Stimulated activated CD8-positive, alpha-beta memory T cell treated with anti-CD3 and anti-CD28 coated beads, Interleukin-12 subunit alpha, Interleukin-12 subunit beta, amount 100 ng/mL, for 1 hour (primary cell): ENCODE data around the gene PSD4.

Experiments used
- DNase-seq: peaks from one replicate; pipeline ENCODE4 v3.0.0-alpha.2; 2020; ENCODE audit warnings: low read depth

The PSD4 gene

DNA sequence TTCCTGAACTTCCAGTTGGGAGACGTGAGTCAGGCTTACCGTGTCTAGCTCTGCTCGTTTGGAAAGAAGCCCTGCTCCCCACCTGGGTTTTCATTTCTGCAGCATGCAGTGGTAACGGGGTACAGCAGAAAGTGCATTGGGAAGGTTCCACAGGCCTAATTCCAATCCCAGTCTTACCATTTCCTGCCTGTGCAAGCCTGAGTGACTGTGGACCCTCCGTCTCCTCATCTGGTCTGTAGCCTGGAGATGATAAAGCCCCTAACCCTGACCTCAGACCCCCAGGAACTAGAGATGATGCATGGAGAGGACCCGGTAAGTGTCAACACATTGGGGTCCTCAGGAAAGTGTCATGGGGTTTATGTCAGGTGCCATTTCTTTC is 5.8 kb upstream of the PSD4 start:
- no peak for DNase-seq

DNA sequence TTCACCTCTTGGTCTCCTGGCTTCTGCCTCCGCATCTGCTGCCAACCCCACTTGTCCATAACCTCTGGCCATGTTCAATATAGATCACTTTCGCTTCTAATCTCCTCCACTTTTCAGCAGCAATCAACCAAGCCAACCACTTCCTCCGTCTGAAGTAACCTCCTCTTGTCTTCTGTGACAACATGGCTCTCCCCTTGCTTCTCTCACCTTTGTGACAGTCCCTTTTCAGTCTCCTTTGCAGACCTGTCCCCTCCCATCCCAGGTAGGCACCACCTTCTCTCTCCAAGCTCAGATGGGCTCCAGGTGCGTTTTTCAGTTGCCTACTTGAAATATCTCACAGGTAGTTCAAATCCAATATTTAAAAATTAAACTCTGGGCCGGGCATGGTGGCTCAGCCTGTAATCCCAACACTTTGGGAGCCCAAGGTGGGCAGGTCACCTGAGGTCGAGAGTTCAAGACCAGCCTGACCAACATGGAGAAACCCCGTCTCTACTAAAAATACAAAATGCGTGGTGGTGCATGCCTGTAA is 4.7 kb upstream of the PSD4 start:
- DNase-seq = no peak

DNA sequence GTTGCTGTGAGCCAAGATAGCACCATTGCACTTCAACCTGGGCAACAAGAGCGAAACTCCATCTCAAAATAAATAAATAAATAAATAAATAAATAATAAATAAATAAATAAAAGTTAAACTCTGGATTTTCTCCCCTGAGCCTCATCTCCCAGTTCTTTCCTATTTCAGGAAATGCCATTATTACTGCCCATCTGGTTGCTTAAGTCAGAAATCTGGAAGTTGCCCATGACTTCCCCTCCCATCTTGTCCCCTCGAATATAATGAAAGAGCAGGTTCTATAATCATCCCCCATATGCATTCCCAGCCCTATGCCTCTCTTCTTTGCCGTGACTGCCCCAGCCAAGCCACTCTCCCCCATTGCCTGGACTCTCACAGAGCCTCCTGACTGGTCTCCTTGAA is 4.2 kb upstream of the PSD4 start:
- DNase-seq = no peak

DNA sequence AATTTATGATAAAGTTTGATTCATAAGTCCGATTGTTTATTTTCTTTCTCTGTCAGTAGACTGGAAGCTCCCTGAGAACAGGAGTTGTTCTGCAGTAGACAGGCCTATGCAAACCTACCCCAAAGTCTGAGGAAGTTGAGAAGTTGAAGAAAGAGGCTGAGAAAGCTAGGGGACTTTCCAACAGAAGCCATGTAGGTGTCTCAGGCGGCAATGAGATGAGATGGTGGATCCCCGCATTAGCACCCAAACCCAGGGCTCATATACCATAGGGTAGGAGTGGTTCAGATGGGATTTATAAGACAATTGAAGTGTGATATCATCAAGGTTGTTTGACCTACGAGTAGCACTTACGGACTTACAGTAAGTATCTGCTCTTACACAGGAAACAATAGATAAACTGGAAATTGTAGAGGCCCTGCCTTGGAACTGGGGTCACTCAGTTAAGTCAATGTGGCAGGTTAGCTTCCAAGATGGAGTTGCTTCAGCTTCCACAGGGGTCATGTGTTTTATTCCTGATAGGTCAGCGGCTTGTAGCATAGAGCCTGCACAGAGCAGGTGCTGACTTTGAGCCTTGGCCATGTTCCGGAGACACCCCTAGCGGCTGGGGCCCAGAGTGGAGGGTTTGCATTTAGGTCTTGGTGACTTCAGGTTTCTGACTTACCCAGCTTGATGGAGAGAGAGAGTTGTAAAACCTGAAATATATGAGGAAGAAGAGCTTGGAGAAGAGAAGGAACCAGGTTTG is 2.3 kb upstream of the PSD4 start:
- no peak for DNase-seq

DNA sequence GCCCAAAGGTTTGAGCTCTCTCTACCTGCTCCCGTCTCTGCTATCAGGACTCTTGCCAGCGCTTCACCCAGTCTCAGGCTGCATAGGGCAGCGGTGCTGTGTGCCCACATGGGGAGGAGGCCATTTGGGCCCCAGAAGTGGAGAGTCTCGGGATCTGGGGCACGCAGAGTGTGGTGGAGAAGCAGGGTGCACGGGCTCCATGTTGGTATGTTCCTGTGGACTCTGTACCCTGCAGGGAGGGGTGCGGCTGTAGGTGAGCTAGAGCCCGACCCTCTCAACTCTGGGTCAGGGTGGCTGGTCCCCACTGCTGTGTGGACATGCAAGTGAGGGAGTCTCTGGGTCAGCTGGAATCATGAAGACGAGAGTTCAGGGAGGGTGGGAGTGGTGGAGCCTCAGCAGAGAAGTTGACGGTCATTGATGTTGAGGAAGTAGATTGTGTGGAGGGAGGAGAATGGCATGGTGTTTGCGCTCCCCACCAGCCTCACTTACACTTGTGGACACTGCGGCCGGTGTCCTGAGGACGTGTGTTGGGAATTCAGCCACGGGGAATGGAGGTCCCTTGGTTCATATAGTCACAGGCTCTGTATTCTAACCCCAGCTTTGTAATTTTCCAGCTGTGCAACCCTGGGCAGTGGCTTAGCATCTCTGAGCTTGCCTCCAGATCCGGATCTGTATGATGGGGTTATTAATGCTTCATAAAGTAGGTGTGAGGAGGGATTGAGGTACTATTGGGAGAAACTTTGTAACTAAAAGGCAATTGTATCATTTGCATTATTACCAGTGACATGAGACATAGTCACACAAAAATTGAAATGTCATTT is 840 bp upstream of the PSD4 start:
- no peak for DNase-seq

DNA sequence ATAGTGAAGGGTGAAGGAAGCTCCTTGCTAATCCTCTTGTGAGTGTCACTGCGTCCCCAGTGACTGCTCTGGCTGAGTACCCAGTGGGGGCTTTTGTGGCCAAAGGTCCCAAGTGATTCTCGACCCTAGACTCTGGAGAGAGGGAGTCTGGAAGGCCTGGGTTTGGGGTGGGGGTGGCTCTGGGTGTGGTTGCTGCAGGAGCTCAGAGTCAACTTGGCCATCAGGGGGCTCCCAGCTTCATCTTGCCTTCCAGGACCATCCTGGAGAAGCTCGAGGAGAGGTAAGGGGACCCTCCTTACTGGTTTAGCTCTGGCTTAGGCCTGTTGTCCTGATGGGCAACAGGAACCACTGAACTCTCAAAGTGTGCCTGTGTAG is 592 bp downstream of the PSD4 start:
- DNase-seq = no peak

DNA sequence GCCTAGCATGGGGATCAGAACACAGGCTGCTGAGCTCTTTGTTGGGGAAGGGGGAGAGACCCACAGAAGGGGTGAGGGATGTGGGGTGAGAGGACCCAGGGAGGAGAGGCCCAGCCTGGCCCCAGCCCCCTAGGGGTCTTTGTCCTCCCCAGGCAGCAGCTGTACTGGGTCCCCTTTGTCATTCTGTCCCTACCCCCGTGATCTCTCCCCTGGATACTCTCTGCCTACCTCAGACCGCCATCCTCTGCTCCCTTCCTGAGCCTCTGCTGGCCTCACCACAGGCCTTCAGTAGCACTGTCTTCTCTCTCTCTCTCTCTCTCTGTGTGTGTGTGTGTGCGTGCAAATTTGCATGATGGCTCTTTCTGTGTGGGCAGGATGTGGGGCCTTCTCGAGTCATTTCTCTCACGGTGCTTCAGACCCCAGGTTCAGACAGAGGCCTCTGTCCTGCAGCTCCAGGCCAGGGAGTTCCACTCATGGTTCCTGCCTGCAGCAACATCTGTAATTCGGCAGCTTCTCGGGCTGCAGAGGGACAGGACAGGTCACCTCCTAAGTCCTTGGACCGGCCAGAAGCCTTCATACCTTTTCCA is 1.4 kb downstream of the PSD4 start:
- DNase-seq = peak; percentile 45

DNA sequence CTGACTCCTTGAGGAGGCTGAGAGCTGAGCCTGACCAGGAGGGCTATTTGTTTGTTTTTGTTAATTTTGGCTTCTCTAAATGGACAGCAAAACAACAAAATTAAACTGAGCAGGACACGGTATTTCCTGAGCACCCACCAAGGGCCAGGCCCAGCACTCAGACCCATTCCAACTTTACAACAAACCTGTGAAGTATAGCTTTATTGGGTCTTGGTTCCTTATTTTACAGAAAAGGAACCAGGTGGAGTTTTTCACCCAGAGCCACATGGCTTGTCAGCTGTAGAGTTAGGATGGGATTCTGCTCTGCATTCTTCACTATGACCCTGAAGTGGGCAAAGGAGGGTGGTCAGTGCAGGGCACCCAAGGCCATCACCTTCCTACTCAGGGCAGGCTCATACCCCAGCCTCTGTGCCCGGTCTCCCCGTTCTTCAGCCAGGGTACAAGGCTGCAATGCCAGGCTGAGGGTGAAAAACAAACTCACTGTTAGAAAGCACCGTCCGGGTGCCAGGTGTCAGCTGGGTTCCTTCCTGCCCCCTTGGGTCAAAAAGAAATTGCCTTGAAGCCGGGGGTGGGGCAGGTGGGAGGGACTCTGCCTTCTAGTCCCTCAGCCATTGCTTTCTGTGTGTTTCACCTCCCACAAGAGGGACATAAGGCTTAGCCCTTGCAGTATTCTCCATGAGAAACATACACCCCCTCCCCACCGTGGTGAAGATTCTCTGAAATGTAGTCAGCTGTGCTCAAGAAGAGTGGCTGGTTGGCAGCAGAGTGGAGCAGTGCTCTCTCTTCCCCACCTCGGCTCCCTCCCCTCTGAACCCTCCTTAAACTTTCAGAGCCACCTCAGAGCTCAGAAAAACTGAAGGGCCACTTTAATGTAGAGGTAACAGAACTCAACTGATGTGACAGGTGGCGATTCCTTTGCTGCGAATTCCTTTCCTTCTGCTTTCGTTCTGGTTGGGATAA is 2.2 kb downstream of the PSD4 start:
- no peak for DNase-seq

DNA sequence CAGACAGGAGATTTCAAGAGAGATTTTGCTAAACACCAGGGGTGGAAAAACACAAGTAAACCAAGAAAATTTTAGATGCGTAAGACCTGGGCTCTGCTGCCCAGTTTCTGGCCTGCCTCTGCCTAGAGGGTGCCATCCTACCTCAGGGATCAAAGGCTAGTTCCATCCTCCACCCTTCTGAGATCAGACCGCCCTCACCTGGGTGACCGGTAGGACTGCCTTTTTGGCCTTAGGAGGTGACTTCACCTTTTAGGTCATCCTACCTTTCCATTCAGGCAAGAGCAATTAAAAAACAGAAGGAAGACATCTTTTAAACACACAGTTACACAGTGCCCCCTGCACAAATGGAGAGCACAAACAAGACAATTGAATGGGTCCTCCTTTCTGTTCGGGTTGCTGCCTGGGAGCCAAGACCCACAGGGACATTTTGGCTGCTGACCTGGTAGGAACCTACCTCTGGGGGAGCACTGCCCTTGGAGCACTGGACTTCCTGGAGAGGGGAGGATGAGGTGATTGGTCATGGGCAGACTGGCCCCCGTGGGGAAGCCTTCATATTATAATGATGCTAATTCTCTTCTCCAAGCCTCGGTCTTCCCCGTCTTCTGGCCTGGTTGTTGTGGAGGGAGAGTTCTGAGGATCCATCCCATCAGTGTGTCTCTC is 3.1 kb downstream of the PSD4 start:
- DNase-seq = no peak

DNA sequence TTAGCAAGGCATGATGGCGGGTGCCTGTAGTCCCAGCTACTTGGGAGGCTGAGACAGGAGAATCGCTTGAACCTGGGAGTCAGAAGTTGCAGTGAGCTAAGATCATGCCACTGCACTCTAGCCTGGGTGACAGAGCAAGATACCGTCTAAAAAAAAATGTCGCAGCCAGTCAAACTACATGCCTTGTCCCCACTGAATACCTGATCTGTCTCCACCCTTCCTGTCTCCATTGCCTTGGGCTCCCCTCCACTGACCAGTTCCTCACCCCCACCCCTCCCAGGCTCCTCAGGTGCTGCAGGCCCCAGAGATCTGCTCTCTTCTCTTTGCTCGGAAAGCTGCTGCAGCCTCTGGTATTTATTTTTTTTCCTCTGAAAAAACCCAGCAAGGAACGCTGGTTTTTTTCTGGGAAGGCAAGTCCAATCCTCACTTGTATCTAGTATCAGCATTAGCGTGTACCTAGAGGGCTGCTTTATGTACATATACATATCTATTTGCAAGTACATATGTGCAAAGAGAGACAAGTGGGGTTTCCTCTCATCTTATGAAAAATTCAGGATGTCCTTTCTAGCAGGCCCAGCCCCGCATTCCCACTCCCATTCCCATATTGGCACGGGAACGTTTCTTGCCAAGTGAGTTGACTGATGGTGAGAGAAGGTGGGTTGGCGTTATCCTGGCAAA is 4.4 kb downstream of the PSD4 start:
- no peak for DNase-seq

DNA sequence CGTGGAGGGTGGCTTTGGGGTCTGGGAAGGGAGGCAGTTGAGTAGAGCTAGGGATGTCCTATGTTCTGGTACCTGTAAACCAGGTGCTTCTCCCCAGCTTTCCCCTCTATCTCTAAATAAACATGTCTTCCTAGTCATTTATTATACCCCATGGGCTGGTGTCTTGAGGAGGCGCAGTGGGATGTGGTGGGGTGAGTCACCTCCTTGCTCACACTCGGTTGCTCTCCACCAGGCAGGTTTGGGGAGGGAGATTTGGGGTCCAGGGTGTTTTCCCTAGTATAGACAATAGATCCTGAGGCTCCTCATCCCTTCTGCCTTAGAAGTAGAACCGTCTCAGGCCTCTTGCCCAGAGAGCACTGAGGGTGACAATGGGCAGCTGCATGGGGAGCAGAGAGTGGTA is 5.1 kb downstream of the PSD4 start:
- no peak for DNase-seq

DNA sequence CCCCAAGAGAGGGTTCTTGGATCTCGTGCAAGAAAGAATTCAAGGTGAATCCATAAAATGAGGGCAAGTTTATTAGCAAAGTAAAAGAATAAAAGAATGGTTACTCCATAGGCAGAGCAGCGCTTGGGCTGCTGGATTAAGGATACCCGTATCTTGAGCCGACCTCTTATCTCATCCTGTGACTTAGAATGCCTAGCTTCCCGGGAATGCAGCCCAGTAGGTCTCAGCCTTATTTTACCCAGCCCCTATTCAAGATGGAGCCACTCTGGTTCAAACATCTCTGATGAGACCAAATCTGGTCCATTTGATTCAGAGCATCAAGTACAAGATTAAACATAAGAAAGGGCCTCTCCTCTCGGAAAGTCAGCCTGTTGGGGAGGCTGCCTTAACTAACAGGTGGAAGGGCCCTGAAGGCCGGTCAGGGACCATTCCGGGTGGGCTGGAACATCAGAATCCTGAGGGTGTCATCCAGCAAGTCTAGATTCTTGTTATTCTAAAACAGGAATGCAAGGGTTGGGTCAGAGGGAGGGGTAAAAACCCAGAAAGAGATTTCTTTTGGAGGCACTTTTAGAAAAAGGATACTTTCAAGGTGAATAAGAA is 5.8 kb downstream of the PSD4 start:
- DNase-seq = no peak

DNA sequence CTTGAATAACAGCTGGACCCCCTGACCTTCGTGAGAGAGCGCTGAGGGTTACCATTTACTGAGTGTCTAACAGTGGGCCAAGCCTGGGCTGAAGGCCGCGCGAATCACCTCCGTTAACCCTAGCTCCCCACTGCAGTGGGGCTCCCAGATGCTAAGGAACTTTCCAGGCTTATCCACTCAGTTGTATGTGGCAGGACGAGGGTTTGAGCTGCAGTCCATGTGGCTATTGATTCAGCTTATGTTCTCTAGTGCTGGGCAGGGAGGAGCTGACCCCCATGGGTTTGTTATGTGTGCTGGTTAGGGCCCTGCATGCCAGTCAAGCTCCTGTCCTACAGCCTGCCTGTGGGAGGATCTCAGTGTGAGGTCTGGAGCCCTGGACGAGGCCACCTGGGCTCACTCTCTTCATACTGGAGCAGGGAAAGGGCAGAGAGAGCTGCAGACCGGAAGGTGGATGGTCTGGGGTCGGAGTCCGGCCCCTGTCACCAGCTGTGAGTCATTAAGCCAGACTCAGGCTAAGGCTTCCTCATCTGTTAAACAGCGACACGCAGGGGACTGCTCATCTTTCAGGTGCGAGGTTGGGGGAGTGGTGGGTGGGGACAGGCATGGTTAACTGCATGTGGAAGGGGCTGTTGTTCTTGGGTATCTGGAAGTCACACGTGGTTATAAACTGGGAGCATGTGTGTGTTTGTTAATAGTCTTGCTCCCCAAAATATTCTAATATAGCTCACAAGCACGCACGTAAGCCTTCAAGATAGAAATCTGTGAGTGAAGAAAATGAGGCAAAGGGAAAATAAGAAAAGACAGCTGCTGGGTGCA is 6.6 kb downstream of the PSD4 start:
- DNase-seq = no peak

DNA sequence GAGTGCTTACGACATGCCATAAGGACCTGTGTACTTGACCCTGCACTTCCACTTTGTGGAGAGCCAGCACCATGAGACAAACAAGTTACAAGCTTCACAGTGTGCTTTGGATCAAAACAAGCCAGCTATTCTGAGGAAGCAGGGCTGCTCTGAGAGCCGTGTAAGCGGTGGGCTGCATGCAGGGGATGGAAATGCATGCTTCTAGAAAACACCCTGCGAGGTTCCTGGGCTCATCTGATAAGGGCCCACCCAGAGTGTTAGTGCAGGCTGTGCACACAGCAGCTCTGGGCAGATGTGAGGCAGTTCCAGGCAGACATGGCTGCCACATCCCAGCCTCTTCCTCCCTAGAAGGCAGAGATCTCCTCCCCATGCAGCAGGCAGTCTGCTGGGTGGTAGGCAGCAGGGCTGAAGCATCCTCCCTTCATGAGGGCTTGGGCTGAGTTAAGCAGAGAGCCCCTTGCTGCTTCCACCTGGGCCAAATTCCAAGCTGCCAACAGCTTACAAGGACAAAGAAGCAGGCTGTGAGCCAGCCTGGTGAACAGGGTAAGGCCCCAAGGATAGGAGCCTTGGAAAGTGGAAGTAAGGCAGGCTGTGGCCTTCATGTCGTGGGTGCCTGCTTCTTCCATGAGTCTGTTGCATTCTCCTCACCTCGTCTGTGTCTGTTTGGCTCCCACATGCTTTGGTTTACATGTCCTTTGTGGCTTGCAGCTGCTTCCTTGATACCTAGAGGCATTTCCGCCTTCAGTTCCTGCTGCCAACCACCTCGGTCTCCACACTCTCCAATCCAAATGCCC is 7.7 kb downstream of the PSD4 start:
- no peak for DNase-seq

DNA sequence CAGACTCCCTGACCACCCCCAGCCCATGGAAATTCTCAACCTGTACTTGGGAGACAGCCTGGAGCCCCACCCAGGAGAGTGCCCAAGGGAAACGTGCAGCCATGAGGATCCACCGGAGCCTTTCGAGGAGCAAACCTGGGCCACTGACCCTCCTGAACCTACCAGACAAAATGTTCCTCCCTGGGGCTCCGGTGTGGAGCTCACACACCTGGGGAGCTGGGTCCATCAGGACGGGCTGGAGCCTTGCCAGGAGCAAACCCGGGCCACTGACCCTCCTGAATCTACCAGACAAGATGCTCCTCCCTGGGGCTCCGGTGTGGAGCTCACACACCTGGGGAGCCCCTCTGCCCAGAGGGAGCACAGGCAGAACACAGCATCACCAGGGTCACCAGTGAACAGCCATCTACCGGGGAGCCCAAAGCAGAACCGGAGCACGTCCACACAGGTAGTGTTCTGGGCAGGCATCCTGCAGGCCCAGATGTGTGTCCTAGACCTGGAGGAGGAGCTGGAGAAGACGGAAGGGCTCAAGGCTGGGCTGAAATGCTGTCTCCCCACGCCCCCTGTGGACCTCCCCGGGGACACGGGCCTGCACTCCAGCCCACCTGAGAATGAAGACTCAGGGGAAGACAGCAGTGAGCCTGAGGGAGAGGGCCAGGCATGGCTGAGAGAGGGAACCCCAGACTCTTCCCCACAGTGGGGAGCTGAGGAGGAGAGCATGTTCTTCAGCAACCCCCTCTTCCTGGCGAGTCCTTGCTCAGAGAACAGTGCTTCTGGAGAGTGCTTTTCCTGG is 8.9 kb downstream of the PSD4 start:
- no peak for DNase-seq

DNA sequence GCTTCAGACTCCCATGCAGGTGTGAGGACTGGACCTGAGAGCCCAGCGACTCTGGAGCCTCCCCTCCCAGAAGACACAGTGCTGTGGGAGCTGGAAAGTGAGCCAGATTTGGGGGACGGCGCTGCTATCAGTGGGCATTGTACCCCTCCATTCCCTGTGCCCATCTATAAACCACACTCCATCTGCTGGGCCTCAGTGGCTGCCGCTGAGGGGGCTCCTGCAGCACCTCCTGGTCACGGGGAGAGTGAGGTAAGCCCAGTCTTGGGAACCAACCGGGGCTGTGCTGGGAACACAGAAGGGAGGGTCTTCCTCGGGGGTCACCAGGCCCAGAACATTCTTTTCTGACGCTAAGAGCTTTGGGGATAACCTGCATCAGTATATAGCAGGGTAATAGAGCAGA is 9.5 kb downstream of the PSD4 start:
- no peak for DNase-seq

DNA sequence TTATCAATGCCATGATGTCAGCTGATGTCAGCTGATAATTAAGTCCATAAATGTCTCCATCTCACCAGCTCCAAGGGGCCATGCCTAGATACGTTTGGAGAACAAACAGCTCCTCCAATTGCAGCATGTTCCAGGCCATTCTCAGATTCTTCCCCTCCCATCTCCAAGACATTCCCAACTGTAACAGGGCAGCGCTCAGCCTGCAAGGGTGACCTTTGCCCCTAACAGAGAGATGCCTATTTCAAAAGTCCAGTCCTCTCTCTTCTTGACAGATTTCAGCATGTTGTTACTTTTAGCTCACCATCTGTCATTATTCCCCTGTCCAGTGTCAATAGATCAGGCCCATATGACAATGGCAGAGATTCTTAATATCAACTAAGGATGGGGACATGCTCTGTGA is 9.9 kb downstream of the PSD4 start:
- no peak for DNase-seq
